Stimulated activated CD4-positive, alpha-beta T cell treated with anti-CD3 and anti-CD28 coated beads, Interleukin-2, amount 100 ng/mL, for 4 hours (primary cell): ENCODE results near the gene NEB.
"Not testable (repeated sequence)": the region's sequence is repeated elsewhere in the genome, so short reads cannot be mapped to it uniquely, and the experiment has no call there.

Experiments
- DNase-seq: peaks from one replicate; pipeline ENCODE4 v3.0.0-alpha.2; 2020; ENCODE audit warnings: low read depth

The NEB gene

DNA sequence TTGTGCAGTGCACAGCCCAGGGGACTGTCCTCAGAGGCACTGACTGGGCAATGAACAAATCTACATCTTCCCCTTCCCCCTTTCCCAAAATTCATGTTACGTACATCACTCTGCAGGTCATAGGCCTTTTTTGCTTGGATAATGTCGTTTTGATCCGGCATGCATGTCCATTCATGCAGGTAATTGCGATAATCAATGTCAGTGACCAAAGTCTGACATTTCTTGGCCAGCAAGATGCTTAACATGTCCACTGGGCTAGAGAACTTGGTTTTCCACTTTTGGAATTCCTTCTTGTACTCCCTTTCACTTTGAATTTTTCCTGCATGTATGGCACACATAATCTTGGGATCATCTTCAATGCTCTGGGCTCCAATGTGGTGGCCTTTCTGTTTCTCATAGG is 124.6 kb downstream of the NEB start:
- DNase-seq: no peak

DNA sequence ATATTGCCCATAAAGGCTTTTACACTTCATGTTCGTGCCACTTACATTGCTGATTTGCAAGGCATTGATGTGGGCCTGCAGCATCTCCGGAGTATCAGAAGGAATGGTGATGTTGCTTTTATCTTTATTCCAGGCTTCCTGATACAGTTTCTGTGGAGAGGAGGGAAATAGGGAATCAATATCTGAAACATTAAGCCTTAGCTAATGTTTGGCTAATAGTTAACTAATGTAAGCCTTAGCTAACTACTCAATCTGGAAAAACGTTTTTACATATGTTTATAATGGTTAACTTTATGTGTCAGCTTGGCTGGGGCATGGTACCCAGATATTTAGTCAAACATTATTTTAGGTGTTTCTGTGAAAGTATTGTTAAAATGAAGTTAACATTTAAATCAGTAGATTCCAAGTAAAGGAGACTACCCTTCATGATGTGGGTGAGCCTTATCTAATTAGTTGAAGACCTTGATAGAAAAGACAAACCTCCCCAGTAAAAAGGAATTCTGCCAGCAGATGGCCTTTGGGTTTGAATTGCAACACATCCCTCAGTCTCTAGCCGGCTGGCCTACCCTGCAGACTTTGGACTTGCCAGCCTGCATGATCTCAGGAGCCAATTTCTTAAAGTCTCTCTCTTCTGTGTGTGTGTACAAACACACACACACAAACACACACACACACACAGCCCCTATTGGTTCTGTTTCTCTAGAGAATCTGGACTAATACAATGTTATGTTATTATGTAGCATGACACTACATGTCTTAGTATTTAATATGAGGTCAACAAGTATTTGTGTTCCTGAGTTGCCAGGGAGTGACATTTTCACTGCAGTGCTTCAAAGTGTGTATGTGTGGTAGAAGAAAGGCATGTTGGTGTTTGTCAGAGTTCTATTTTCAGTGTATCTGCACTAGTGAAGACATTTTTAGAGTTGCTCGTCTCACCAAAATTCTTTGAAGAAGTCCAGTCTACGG is 126.5 kb downstream of the NEB start:
- not testable (repeated sequence) for DNase-seq

DNA sequence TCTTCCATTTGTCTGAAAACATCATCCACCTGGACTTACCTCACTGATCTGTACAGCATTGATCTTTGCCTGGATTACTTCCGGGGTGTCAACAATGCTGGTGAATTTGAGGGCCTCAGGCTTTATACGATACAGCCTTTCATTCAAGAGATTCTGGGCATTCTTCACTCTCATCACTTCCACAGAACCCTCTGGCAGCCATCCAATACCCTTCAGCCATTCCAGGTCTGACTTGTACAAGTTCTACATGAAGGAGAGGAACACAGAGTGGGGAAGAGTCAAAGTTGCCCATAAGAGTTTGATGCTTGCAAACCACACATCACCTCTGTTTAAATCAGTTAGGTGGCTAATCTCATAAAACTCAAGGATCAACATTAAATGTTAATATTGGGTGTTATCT is 130.7 kb downstream of the NEB start:
- DNase-seq: not testable (repeated sequence)

DNA sequence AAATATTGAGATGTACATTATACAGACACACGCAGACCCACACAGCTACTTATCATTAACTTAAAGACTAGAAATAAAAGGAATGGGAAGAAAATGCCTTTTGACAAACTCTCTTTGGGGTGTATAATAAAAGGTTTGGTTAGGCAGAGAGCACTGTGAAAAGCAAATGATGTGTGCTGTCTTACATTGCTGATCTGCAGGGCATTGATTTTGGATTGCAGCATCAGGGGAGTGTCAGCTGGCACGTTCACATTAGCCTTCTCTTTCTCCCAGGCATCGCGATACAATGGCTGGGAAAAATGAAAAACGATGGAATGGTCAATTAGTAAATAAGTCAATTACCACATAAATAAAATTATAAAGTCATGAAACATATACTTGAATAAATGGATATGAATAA is 131.9 kb downstream of the NEB start:
- not testable (repeated sequence) for DNase-seq

DNA sequence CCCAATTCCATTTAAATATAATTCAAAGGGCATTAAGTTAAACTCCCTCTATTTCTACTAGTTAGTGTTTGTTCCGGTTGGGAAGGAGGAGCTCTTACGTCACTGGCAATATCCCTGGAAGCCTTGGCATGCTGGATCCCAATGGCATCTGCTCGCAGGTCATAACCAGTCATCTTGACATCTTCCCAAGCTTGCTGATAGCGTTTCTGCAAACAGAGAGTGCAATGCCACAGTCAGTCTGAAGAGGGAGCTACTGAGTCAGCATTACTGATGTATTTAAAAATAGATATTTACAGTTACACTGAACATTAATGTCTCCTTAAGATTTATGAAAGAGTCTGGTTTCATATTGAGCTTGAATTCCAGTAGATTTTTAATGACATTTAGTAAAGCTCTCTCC is 132.5 kb downstream of the NEB start:
- DNase-seq: not testable (repeated sequence)

DNA sequence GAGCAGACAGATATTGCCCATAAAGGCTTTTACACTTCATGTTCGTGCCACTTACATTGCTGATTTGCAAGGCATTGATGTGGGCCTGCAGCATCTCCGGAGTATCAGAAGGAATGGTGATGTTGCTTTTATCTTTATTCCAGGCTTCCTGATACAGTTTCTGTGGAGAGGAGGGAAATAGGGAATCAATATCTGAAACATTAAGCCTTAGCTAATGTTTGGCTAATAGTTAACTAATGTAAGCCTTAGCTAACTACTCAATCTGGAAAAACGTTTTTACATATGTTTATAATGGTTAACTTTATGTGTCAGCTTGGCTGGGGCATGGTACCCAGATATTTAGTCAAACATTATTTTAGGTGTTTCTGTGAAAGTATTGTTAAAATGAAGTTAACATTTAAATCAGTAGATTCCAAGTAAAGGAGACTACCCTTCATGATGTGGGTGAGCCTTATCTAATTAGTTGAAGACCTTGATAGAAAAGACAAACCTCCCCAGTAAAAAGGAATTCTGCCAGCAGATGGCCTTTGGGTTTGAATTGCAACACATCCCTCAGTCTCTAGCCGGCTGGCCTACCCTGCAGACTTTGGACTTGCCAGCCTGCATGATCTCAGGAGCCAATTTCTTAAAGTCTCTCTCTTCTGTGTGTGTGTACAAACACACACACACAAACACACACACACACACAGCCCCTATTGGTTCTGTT is 137.2 kb downstream of the NEB start:
- DNase-seq: not testable (repeated sequence)

DNA sequence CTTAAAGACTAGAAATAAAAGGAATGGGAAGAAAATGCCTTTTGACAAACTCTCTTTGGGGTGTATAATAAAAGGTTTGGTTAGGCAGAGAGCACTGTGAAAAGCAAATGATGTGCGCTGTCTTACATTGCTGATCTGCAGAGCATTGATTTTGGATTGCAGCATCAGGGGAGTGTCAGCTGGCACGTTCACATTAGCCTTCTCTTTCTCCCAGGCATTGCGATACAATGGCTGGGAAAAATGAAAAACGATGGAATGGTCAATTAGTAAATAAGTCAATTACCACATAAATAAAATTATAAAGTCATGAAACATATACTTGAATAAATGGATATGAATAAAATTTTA is 142.4 kb downstream of the NEB start:
- not testable (repeated sequence) for DNase-seq

DNA sequence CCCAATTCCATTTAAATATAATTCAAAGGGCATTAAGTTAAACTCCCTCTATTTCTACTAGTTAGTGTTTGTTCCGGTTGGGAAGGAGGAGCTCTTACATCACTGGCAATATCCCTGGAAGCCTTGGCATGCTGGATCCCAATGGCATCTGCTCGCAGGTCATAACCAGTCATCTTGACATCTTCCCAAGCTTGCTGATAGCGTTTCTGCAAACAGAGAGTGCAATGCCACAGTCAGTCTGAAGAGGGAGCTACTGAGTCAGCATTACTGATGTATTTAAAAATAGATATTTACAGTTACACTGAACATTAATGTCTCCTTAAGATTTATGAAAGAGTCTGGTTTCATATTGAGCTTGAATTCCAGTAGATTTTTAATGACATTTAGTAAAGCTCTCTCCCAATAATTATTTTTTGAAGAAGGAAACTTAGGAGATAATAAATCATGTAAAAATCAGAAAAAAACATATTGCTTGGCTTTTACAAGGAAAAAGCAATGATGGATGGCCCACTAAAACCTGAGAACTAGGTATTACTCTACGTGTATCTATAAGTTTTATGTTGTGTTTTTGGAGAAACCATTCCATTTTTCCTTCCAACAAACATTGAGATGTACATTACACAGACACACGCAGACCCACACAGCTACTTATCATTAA is 142.9 kb downstream of the NEB start:
- DNase-seq: not testable (repeated sequence)

DNA sequence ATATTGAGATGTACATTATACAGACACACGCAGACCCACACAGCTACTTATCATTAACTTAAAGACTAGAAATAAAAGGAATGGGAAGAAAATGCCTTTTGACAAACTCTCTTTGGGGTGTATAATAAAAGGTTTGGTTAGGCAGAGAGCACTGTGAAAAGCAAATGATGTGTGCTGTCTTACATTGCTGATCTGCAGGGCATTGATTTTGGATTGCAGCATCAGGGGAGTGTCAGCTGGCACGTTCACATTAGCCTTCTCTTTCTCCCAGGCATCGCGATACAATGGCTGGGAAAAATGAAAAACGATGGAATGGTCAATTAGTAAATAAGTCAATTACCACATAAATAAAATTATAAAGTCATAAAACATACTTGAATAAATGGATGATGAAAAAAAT is 153.0 kb downstream of the NEB start:
- not testable (repeated sequence) for DNase-seq

DNA sequence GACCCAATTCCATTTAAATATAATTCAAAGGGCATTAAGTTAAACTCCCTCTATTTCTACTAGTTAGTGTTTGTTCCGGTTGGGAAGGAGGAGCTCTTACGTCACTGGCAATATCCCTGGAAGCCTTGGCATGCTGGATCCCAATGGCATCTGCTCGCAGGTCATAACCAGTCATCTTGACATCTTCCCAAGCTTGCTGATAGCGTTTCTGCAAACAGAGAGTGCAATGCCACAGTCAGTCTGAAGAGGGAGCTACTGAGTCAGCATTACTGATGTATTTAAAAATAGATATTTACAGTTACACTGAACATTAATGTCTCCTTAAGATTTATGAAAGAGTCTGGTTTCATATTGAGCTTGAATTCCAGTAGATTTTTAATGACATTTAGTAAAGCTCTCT is 153.6 kb downstream of the NEB start:
- not testable (repeated sequence) for DNase-seq

DNA sequence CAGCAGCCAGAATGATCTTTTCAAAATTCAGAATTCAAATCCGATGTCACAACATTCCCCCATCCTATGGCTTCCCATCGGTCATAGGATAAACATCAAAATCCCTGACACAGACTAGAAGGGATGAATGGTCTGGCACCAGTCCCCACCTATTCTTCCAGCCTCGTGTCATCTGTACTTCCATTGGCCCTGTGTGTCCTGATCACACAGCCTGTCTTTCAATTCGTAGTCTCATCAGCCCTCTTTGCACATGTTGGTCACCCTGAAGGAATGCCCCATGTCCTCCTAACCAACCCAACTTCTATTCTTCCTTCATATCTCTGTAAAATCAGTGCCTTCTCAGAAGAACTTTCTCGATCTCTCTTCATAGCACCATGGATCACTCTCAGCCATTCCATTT is 157.2 kb downstream of the NEB start:
- no peak for DNase-seq

DNA sequence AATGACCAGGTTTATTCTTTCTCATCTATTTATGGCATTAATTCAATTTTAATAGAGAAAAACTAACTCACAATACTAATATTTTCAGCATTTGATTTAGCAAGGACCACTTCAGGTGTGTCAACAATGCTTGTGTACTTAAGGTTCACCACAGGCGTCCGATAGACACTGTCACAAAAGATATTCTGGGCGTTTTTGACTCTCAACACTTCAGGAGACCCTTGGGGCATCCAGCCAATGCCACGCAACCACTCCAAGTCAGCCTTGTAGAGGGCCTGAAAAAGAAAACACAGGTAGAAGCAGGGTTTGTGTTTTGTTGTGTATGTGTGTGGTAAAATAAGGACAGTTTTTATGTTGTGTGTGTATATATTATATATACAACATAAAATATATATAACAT is 158.2 kb downstream of the NEB start:
- DNase-seq: no peak

DNA sequence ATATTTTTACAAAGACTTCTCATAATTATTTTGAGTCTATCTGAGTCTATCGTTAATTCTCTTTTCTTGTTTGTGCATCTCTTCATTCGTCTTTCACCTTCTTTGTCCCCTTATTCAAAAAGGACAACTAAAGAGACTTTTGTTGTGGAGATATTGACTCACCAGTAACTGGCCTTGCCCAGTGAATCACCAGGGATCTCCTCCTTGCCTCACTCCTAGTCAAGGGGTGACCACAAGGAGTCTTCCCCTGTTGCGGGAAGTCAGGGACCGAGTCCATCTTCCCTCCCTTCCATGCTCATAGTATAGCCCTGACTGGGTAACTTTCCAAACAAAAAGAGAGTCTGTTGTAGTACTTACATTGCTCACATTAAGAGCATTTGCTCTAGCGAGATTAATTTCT is 158.9 kb downstream of the NEB start:
- DNase-seq: no peak

DNA sequence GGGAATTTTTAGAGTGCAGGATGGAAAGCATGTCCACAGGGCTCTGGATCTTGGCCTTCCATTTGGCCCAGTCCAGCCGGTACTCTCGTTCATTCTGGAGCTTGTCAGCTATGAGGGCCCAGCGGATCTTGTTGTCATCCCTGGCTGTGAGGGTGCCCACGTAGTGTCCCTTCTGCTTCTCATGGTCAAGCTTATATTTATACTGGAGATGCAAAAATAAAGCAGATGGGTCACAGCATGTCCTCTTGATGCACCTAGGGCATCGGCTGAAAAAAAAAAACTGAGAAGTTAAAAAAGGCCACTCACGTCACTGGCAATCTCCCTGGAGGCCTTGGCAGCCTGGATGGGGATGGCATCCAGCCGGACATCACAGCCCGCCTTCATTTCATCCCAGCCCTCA is 164.1 kb downstream of the NEB start:
- DNase-seq: no peak

DNA sequence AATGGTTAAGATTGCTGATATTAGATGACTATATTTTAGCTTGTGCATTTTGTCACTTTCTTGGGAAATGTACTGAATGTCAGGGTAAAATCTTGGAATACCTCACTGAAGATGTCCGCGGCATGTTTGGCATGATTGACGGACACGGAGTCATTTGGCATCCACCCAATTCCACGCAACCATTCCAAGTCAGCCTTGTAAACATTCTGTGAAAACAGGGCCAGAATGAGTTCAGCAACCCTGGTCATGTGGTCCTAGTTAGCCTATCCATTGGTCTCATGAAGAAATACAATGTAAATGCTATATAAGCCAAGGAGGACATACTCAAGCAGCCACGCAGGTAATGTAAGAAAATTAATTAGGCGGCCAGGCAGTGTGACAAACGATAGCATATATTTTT is 165.1 kb downstream of the NEB start:
- DNase-seq: no peak

DNA sequence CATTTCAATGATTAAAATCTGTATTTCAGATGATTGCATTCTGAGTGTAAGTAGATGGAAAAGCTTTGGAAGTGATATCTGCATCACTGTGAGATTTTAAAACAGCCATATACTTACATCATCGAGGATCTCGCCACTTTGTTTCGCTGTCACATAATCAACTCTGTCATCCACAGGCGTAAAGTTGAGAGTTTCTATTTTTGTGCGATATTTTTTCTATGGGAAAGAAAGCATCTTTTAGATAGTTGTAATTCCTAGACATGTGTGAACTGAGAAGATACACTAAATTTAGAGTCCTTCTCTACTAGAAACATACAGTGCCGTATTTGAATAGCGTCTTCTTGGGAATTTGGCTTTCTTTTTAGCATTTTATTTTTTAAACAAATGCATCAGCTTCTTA is 165.8 kb downstream of the NEB start:
- no peak for DNase-seq

DNA sequence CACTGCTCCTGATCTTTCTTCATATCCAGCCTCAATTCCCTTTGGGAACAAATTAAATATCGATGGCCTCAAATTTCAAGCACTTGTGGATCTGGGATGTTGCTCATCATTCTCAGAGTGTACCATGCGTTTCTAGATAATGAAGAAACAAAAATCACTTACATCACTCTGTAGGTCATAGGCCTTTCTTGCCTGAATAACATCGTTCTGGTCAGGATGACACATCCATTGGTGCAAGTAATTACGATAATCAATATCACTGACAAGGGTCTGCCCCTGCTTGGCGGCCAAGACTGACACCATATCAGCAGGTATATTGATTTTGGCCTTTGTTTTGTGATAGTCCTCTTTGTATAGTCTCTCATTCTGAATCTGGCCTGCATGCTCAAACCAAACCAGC is 167.3 kb downstream of the NEB start:
- no peak for DNase-seq

DNA sequence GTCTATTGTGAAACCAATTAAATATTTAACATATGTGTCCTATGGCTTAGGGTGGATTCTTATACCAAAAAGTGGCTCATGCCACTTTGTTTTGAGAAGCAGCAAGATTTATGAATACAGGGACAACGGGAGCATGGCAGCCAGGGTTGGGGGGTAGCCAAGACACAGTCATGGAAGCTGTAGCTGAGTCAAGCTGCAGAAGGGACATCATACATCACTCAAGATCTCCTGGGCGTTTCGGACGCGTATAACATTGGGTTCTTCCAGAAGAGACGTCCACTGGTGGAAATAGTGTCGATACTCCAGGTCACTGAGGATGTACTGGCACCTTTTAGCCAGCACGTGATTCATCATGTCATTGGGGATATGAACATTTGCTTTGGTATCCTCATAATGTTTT is 171.9 kb downstream of the NEB start:
- DNase-seq: no peak

DNA sequence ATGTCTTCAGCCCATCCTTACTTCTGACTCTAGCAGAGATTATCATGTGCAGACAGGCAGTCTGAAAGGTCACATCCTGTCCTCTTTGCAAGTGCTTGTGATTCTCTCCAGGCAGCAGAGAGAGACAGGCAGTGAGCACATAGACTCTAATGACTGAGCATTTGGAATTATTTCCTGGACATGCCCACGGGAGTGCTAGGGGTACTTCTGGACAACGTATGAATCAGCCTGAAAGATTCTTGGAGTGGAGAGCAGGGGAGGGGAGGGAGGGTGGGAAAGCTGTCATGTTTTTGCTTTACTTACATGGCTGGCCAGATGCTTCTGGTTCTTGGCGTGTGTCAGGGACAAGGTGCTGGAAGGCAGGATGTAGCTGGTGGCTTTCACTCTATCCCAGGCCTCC is 174.0 kb downstream of the NEB start:
- no peak for DNase-seq

DNA sequence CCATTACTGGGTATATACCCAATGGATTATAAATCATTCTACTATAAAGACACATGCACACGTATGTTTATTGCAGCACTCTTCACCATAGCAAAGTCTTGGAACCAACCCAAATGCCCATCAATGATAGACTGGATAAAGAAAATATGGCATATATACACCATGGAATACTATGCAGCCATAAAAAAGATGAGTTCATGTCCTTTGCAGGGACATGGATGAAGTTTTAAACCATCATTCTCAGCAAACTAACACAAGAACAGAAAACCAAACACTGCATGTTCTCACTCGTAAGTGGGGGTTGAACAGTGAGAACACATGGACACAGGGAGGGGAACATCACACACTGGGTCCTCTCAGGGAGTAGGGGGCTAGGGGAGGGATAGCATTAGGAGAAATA is 174.8 kb downstream of the NEB start:
- not testable (repeated sequence) for DNase-seq

DNA sequence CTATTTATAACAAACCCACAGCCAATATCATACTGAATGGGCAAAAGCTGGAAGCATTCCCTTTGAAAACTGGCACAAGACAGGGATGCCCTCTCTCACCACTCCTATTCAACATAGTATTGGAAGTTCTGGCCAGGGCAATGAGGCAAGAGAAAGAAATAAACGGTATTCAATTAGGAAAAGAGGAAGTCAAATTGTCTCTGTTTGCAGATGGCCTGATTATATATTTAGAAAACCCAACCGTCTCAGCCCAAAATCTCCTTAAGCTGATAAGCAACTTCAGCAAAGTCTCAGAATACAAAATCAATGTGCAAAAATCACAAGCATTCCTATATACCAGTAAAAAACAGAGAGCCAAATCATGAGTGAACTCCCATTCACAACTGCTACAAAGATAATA is 176.4 kb downstream of the NEB start:
- not testable (repeated sequence) for DNase-seq

DNA sequence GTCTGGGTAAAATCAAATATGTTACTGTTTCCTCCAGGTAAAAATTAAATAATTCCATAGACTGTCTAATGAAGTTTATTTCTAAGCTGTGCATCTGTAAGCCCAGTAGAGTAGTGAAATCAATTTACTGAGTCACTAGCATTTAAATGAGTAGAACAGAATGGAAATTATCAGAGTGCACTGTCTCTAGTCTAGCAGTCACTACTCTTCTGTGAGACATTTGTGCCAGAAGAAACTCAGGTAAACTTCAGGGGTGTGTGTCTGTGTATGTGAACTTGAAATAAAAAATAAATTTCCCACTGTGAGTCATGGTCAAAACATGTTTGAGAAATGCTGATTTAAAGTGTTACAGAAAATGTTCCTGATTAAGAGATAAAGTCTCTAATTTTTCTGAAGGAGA is 178.2 kb downstream of the NEB start:
- DNase-seq: no peak

DNA sequence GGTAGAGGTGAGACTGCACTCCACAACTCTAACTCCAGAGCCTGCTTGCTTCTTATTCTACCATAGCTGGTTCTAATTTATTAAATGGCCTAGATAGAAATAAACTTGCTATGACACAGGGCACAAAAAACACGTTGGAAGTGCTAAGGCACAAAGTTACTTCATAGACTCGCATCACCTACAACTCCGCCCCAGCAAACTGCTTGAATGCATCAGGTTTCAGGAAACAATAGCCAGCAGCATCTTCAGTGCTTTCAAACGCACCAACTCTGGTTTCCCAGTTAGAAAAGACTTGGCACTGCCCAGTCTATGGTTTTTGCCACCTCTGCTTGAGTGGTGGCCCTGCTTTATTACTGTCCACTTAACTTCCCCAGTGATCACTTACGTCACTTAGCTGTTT is 182.0 kb downstream of the NEB start:
- DNase-seq: no peak
